SK-N-SH treated with all-trans-retinoic acid at 6 μM for 48 hours (cell line): ENCODE measurements around the gene NKD1.

Experiments
- ATAC-seq: fragments of 200-7000 bp; cut with Tn5 transposase; 3 replicates; pipeline ENCODE4 v1.9.1; 2020; ENCODE audit warnings: mild to moderate bottlenecking, moderate library complexity
- ARNTL ChIP-seq: fragments of 450-650 bp; formaldehyde crosslinking; IDR thresholded peaks from 2 replicates; pipeline ENCODE4 v1.5.0; 2020; ENCODE audit warnings: low read depth, mild to moderate bottlenecking, moderate library complexity, borderline replicate concordance
- BACH2 ChIP-seq: fragments of 250-450 bp; sonication (Bioruptor Pico); IDR thresholded peaks from 2 replicates; pipeline ENCODE4 v1.9.0; 2021; ENCODE audit warnings: mild to moderate bottlenecking, borderline replicate concordance
- CSDC2 ChIP-seq: fragments of 250-450 bp; sonication (Bioruptor Pico); IDR thresholded peaks from 2 replicates; pipeline ENCODE4 v1.5.0; 2020; ENCODE audit warnings: mild to moderate bottlenecking, moderate library complexity
- ESRRG ChIP-seq: fragments of 250-450 bp; sonication (Bioruptor Pico); IDR thresholded peaks from 2 replicates; pipeline ENCODE4 v1.6.1; 2021; ENCODE audit warnings: mild to moderate bottlenecking
- GLIS3 ChIP-seq: fragments of 250-450 bp; sonication (Bioruptor Pico); IDR thresholded peaks from 2 replicates; pipeline ENCODE4 v1.5.0; 2020; ENCODE audit warnings: mild to moderate bottlenecking, moderate library complexity
- ISL1 ChIP-seq: fragments of 250-450 bp; sonication (Bioruptor Pico); IDR thresholded peaks from 2 replicates; pipeline ENCODE4 v2.1.2; 2022; ENCODE audit warnings: mild to moderate bottlenecking, moderate library complexity
- PATZ1 ChIP-seq: fragments of 250-450 bp; sonication (Bioruptor Pico); IDR thresholded peaks from 2 replicates; pipeline ENCODE4 v1.8.0; 2020; ENCODE audit warnings: mild to moderate bottlenecking, moderate library complexity, borderline replicate concordance
- PPARA ChIP-seq: fragments of 250-450 bp; sonication (Bioruptor Pico); IDR thresholded peaks from 2 replicates; pipeline ENCODE4 v1.5.0; 2020; ENCODE audit warnings: mild to moderate bottlenecking, borderline replicate concordance
- RARB ChIP-seq: fragments of 250-450 bp; sonication (Bioruptor Pico); IDR thresholded peaks from 2 replicates; pipeline ENCODE4 v1.8.0; 2021; ENCODE audit warnings: mild to moderate bottlenecking, moderate library complexity
- SNAI2 ChIP-seq: fragments of 250-450 bp; sonication (Bioruptor Pico); IDR thresholded peaks from 2 replicates; pipeline ENCODE4 v1.5.0; 2020; ENCODE audit warnings: mild to moderate bottlenecking, moderate library complexity
- TCF4 ChIP-seq: fragments of 250-450 bp; sonication (Bioruptor Pico); IDR thresholded peaks from 2 replicates; pipeline ENCODE4 v1.8.0; 2021; ENCODE audit warnings: mild to moderate bottlenecking, moderate library complexity, borderline replicate concordance
- TOX ChIP-seq: fragments of 250-450 bp; sonication (Bioruptor Pico); IDR thresholded peaks from 2 replicates; pipeline ENCODE4 v1.8.0; 2021; ENCODE audit warnings: mild to moderate bottlenecking, moderate library complexity, borderline replicate concordance
- ZC3H10 ChIP-seq: fragments of 250-450 bp; sonication (Bioruptor Pico); IDR thresholded peaks from 2 replicates; pipeline ENCODE4 v1.5.1; 2021; ENCODE audit warnings: mild to moderate bottlenecking, moderate library complexity
- ZFP3 ChIP-seq: fragments of 250-450 bp; sonication (Bioruptor Pico); IDR thresholded peaks from 2 replicates; pipeline ENCODE4 v1.5.0; 2020; ENCODE audit warnings: mild to moderate bottlenecking, moderate library complexity
- ZFP30 ChIP-seq: fragments of 450-650 bp; formaldehyde crosslinking; IDR thresholded peaks from 2 replicates; pipeline ENCODE4 v1.5.0; 2022; ENCODE audit warnings: mild to moderate bottlenecking, moderate library complexity
- ZNF565 ChIP-seq: fragments of 450-650 bp; formaldehyde crosslinking; conservative IDR thresholded peaks from 2 replicates; pipeline ENCODE4 v1.5.0; 2020; ENCODE audit warnings: low read depth, mild to moderate bottlenecking, moderate library complexity
- ZNF70 ChIP-seq: fragments of 450-650 bp; formaldehyde crosslinking; IDR thresholded peaks from 2 replicates; pipeline ENCODE4 v1.5.0; 2020; ENCODE audit warnings: mild to moderate bottlenecking, moderate library complexity
- ZNF8 ChIP-seq: fragments of 450-650 bp; formaldehyde crosslinking; IDR thresholded peaks from 2 replicates; pipeline ENCODE4 v1.5.0; 2020; ENCODE audit warnings: mild to moderate bottlenecking, moderate library complexity
- TF ChIP-seq, protein P1 (sequence below): fragments of 250-450 bp; sonication (Bioruptor Pico); IDR thresholded peaks from 2 replicates; pipeline ENCODE4 v1.5.1; 2020; ENCODE audit warnings: low read depth, mild to moderate bottlenecking, moderate library complexity
- TF ChIP-seq, protein P2 (sequence below): fragments of 250-450 bp; sonication (Bioruptor Pico); IDR thresholded peaks from 2 replicates; pipeline ENCODE4 v1.5.0; 2020; ENCODE audit warnings: mild to moderate bottlenecking, moderate library complexity
- TF ChIP-seq, protein P3 (sequence below): fragments of 250-450 bp; sonication (Bioruptor Pico); IDR thresholded peaks from 2 replicates; pipeline ENCODE4 v1.5.1; 2021; ENCODE audit warnings: mild to moderate bottlenecking, moderate library complexity
- TF ChIP-seq, protein P4 (sequence below): fragments of 250-450 bp; sonication (Bioruptor Pico); IDR thresholded peaks from 2 replicates; pipeline ENCODE4 v1.8.0; 2021; ENCODE audit warnings: low read depth, mild to moderate bottlenecking, moderate library complexity, borderline replicate concordance

Gene NKD1

DNA sequence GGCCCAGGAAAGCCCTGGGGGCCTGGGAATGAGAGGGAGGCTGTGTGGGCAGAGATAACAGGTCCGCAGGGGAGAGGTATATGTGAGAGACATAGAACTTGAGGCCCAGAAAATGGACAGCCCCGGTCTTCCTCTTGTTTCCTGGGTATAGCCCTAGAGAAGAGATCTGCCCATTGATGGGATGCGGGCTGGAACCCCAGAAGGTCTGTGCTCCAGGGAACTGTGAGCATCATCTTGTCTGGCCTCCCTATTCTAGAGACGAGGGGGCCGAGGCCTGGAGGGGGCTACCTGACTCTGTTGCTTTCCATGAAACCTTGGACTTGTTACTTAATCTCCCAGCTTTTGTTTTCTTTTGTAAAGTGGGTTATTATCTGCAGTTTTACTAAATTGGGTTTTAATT, 53.9 kb downstream of the NKD1 start:
- TF ChIP-seq ZFP3 (CRISPR knock-in tag) (no peak), SNAI2 (CRISPR knock-in tag) (no peak), ARNTL (CRISPR knock-in tag) (no peak), TCF4 (CRISPR knock-in tag) (no peak), CSDC2 (no peak), ZNF565 (CRISPR knock-in tag) (no peak), ZNF70 (no peak), PPARA (CRISPR knock-in tag) (no peak), TOX (CRISPR knock-in tag) (no peak), ZFP30 (CRISPR knock-in tag) (no peak), ISL1 (CRISPR knock-in tag) (no peak), ZNF8 (CRISPR knock-in tag) (no peak)
- TF ChIP-seq, protein P1, sequence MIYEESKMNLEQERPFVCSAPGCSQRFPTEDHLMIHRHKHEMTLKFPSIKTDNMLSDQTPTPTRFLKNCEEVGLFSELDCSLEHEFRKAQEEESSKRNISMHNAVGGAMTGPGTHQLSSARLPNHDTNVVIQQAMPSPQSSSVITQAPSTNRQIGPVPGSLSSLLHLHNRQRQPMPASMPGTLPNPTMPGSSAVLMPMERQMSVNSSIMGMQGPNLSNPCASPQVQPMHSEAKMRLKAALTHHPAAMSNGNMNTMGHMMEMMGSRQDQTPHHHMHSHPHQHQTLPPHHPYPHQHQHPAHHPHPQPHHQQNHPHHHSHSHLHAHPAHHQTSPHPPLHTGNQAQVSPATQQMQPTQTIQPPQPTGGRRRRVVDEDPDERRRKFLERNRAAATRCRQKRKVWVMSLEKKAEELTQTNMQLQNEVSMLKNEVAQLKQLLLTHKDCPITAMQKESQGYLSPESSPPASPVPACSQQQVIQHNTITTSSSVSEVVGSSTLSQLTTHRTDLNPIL: no peak
- TF ChIP-seq, protein P2, sequence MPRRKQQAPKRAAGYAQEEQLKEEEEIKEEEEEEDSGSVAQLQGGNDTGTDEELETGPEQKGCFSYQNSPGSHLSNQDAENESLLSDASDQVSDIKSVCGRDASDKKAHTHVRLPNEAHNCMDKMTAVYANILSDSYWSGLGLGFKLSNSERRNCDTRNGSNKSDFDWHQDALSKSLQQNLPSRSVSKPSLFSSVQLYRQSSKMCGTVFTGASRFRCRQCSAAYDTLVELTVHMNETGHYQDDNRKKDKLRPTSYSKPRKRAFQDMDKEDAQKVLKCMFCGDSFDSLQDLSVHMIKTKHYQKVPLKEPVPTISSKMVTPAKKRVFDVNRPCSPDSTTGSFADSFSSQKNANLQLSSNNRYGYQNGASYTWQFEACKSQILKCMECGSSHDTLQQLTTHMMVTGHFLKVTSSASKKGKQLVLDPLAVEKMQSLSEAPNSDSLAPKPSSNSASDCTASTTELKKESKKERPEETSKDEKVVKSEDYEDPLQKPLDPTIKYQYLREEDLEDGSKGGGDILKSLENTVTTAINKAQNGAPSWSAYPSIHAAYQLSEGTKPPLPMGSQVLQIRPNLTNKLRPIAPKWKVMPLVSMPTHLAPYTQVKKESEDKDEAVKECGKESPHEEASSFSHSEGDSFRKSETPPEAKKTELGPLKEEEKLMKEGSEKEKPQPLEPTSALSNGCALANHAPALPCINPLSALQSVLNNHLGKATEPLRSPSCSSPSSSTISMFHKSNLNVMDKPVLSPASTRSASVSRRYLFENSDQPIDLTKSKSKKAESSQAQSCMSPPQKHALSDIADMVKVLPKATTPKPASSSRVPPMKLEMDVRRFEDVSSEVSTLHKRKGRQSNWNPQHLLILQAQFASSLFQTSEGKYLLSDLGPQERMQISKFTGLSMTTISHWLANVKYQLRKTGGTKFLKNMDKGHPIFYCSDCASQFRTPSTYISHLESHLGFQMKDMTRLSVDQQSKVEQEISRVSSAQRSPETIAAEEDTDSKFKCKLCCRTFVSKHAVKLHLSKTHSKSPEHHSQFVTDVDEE: no peak
- TF ChIP-seq, protein P3, sequence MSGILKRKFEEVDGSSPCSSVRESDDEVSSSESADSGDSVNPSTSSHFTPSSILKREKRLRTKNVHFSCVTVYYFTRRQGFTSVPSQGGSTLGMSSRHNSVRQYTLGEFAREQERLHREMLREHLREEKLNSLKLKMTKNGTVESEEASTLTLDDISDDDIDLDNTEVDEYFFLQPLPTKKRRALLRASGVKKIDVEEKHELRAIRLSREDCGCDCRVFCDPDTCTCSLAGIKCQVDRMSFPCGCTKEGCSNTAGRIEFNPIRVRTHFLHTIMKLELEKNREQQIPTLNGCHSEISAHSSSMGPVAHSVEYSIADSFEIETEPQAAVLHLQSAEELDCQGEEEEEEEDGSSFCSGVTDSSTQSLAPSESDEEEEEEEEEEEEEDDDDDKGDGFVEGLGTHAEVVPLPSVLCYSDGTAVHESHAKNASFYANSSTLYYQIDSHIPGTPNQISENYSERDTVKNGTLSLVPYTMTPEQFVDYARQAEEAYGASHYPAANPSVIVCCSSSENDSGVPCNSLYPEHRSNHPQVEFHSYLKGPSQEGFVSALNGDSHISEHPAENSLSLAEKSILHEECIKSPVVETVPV (CRISPR knock-in tag): no peak
- ATAC-seq: no peak

DNA sequence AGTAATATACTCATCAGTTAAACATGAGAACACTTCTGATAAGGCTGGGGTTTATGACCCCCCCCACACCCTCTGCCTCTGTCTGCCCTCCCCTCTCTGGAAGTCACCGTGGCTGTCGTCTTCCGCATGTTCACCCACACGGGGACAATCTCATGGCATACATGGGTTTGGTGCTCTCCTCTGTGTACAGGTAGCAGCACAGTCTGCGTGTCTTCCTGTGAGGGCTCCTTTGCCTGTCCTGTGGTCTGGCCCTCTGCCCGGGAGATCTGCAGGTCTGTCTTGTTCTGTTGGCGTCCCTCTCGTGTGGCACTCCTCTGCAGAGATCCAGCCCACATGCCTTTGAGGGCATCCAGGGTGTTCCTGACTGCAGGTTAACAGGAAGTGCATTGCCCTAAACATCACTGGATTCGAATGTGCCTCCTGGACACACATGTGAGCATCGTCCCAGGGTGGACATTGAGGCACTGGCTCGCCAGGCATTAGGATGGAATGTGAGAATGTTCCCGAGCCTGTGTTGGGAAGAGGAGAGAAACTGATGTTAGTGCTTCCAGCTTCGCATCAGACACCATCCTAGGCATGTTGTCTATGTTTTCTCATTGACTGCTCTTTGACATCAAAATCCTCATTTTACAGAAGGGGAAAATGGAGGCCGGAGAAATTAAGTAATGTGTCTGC, 54.5 kb downstream of the NKD1 start:
- ATAC-seq: no peak
- TF ChIP-seq ESRRG (CRISPR knock-in tag): no peak
- TF ChIP-seq, protein P2: no peak
- no peak for TF ChIP-seq RARB
- TF ChIP-seq SNAI2 (CRISPR knock-in tag): no peak
- TF ChIP-seq PATZ1: no peak

- no peak for ATAC-seq
- TF ChIP-seq SNAI2 (CRISPR knock-in tag) (no peak), ZC3H10 (CRISPR knock-in tag) (no peak), ARNTL (CRISPR knock-in tag) (no peak), ZFP30 (CRISPR knock-in tag) (no peak), GLIS3 (CRISPR knock-in tag) (no peak), TCF4 (CRISPR knock-in tag) (no peak), PPARA (CRISPR knock-in tag) (no peak), BACH2 (CRISPR knock-in tag) (no peak), ZNF565 (CRISPR knock-in tag) (no peak)
- TF ChIP-seq, protein P4, sequence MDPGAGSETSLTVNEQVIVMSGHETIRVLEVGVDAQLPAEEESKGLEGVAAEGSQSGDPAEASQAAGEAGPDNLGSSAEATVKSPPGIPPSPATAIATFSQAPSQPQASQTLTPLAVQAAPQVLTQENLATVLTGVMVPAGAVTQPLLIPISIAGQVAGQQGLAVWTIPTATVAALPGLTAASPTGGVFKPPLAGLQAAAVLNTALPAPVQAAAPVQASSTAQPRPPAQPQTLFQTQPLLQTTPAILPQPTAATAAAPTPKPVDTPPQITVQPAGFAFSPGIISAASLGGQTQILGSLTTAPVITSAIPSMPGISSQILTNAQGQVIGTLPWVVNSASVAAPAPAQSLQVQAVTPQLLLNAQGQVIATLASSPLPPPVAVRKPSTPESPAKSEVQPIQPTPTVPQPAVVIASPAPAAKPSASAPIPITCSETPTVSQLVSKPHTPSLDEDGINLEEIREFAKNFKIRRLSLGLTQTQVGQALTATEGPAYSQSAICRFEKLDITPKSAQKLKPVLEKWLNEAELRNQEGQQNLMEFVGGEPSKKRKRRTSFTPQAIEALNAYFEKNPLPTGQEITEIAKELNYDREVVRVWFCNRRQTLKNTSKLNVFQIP (CRISPR knock-in tag): no peak
- TF ChIP-seq, protein P1: no peak
Measured at GRCh38 chr16:50603206-50604064, 55.2 kb downstream of the NKD1 start.
